SH-SY5Y (cell line): ENCODE results near the gene KCND2.

Source experiments
- GATA2 ChIP-seq: IDR thresholded peaks from 2 replicates; pipeline ENCODE4 v1.6.1; 2011; ENCODE audit warnings: mild to moderate bottlenecking, low read depth, low read length
- GATA3 ChIP-seq: IDR thresholded peaks from 2 replicates; pipeline ENCODE4 v1.6.1; 2011; ENCODE audit warnings: low read depth, mild to moderate bottlenecking, low read length, moderate library complexity

DNA sequence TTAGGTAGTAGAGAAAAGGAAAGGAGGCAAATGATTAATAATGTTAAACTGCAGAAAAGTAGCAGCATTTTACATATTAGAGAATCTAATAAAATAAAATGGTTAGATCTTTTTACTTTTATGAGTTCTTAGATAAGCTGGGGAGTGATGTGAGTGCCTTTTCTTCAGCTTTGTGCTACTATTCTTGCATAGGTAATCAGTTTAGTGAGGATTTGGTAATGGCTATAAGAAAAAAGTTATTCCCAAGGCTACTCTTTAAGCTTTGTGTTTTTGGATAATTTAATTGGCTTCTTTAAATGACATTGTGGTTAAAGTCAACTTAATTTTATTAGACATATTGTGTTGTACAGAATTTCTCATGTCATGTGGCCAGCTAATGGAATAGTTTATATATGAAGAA lies 3.7 kb downstream of the KCND2 start:
- TF ChIP-seq GATA3 (no peak), GATA2 (no peak)
